ENCODE data around the gene KLHL8.

Gene KLHL8

DNA sequence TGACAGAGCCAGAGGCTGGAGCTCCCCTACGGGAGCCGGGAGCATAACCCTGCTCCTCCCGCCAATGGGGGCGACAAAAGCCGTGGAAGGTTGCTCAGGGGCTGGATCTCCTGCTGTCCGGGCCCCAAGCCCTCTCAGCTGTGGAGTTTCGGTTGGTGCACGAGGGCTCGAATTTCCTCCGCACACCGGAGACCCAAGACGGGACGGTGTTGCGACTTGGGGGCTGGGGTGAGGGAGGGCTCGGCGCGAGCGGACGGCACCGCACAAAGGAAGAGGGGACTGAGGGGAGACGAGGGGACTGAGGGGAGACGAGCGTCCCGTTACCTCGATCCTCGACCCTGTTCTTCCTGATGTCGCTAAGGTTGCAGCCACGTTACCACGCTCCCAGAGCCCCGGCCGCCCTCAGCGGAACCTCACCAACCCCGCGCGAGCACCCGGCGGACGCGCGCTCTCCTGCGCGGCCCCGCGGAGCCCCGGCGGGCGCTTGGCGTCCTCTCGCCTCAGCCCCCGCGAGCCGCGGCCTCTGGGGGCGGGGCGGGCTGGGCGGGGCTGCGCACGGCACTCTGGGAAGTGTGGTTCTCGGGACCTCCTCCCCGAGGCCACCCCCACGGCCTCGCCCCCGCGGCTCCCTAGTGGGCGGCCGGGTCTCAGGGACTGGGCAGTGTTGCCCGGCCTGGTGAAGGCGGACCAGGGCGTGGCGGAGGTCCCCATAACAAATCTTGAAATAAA lies at the start of gene KLHL8:
KLHL8 (minus strand) TSS at position 525 of the 729 bp plus-strand sequence. CDS start 25,079 bp downstream, outside the sequence.
- H3K4me3 ChIP-seq (ENCODE audit: low read length), result peak within 1 kb of the TSS; percentile 97
- peak; percentile 31 for TF ChIP-seq CTCF (IDR thresholded peaks at IDR 0.05; ENCODE audit: insufficient read depth, low read depth, low read length, missing control alignments)
- DNase-seq (ENCODE audit: low read depth), result peak; percentile 88

- H3K4me3 ChIP-seq (ENCODE audit: low read length), result no peak overlapping the region
- DNase-seq (ENCODE audit: low read depth), result peak; percentile 67
- TF ChIP-seq CTCF (IDR thresholded peaks at IDR 0.05; ENCODE audit: insufficient read depth, low read depth, low read length, missing control alignments), result peak; percentile 85
Observed at GRCh38 chr4:87270144-87270543, 49.7 kb upstream of the KLHL8 start.

GRCh38 chr4:87268411-87268810 lies 48.0 kb upstream of the KLHL8 start:
- no peak overlapping the region for H3K4me3 ChIP-seq (ENCODE audit: low read length)
- no peak for TF ChIP-seq CTCF (IDR thresholded peaks at IDR 0.05; ENCODE audit: insufficient read depth, low read depth, low read length, missing control alignments)
- DNase-seq (ENCODE audit: low read depth), result no peak

DNA sequence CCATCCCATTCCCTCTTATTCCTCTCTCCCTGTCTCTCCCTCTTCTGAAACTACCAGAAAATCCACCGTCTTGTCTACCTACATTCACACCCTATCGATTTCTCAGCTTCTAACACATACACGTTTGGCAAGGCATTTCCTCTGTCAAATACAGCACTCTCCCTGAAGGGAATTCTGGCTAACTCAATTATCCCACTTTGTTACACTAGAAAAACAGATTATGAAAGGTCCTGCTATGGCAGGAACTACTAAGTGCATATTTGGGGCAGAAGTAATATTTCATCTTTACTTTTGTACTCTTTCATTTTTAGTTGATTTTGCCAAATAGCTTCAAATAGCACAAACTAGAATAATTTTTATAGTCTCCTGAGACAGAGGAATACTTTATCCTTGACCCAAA lies 46.6 kb upstream of the KLHL8 start:
- no peak overlapping the region for H3K4me3 ChIP-seq (ENCODE audit: low read length)
- no peak for DNase-seq (ENCODE audit: low read depth)
- TF ChIP-seq CTCF (IDR thresholded peaks at IDR 0.05; ENCODE audit: insufficient read depth, low read depth, low read length, missing control alignments), result no peak

DNA sequence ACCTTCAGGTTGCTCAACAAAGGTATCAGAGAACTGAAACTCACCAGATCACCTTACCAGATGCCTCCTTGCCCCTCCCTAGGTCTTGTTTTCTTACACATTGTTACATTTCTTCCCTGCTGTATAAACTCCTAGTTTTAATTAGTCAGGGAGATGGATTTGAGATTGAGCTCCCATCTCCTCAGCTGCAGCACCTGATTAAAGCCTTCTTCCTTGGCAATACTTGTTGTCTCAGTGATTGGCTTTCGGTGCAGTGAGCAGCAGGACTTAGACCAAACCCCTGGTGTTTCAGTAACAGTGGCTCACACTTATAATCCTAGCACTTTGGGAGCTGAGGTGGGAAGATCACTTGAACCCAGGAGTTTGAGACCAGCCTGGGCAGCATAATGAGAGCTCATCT lies 42.5 kb upstream of the KLHL8 start:
- no peak for TF ChIP-seq CTCF (IDR thresholded peaks at IDR 0.05; ENCODE audit: insufficient read depth, low read depth, low read length, missing control alignments)
- DNase-seq (ENCODE audit: low read depth), result no peak
- no peak overlapping the region for H3K4me3 ChIP-seq (ENCODE audit: low read length)

GRCh38 chr4:87260477-87260876 lies 40.1 kb upstream of the KLHL8 start:
- TF ChIP-seq CTCF (IDR thresholded peaks at IDR 0.05; ENCODE audit: insufficient read depth, low read depth, low read length, missing control alignments), result no peak
- DNase-seq (ENCODE audit: low read depth), result peak; percentile 13
- H3K4me3 ChIP-seq (ENCODE audit: low read length), result no peak overlapping the region

DNA sequence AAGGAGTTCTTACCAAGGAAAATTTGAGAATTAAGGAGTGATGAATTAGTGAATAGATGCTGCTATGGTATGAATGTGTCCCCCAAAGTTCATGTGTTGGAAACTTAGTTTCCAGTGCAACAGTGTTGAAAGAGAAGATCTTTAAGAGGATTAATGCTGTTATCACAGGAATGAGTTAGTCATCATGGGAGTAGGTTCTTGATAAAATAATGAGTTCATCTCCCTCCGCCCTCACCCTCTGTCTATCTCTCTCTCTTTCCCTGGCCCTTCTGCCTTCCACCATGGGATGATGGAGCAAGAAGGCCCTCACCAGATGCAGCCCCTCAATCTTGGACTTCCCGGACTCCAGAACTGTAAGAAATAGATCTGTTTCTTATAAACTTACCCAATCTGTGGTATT lies 38.3 kb upstream of the KLHL8 start:
- no peak overlapping the region for H3K4me3 ChIP-seq (ENCODE audit: low read length)
- no peak for TF ChIP-seq CTCF (IDR thresholded peaks at IDR 0.05; ENCODE audit: insufficient read depth, low read depth, low read length, missing control alignments)
- no peak for DNase-seq (ENCODE audit: low read depth)
